ENCODE measurements around the gene TUBB6.

GRCh38 chr18:12334863-12335262 lies 26.8 kb downstream of the TUBB6 start:
- no peak for TF ChIP-seq POLR2A (IDR thresholded peaks at IDR 0.05; ENCODE audit: low read depth)
- TF ChIP-seq CTCF (IDR thresholded peaks at IDR 0.05), result no peak

Measured in esophagus muscularis mucosa (tissue), 3 donors.